ENCODE data around the gene SPRTN. TPM values are rescaled to one million over a fixed set of nuclear protein-coding genes. Genes with fewer than 3 reads are reported as not detected.

Gene SPRTN
- total RNA-seq, 1 donor from 2014 or later: 52.6 TPM

DNA sequence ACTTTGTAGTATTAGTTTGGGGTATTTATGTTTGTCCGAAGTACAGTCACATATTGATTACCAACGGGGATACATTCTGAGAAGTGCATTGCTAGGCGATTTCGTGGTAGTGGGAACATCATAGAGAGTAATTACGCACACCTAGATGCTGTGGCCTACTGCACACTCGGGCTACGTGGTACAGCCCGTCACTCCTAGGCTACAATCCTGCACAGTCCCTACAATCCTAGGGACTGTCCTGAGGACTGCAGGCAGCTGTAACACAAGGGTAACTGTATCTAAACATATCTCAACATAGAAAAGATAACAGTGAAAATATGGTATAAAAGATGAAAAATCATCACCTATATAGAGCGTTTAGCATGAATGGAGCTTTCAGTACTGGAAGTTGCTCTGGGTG is 19.0 kb upstream of the SPRTN start:
- H3K27ac ChIP-seq: no peak overlapping the region
- intact Hi-C loops (cut with DNase I): no loop called here
- H3K9me3 ChIP-seq: no peaks in the 10 kb centered on the region
- TF ChIP-seq, protein P1, sequence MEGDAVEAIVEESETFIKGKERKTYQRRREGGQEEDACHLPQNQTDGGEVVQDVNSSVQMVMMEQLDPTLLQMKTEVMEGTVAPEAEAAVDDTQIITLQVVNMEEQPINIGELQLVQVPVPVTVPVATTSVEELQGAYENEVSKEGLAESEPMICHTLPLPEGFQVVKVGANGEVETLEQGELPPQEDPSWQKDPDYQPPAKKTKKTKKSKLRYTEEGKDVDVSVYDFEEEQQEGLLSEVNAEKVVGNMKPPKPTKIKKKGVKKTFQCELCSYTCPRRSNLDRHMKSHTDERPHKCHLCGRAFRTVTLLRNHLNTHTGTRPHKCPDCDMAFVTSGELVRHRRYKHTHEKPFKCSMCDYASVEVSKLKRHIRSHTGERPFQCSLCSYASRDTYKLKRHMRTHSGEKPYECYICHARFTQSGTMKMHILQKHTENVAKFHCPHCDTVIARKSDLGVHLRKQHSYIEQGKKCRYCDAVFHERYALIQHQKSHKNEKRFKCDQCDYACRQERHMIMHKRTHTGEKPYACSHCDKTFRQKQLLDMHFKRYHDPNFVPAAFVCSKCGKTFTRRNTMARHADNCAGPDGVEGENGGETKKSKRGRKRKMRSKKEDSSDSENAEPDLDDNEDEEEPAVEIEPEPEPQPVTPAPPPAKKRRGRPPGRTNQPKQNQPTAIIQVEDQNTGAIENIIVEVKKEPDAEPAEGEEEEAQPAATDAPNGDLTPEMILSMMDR (IDR thresholded peaks at IDR 0.05): no peak
- DNase-seq (ENCODE audit: low spot score in 2 of 2): no peak
- no peaks in the 10 kb centered on the region for H3K36me3 ChIP-seq
- no peak overlapping the region for H3K4me3 ChIP-seq
- H3K27me3 ChIP-seq: no peaks in the 10 kb centered on the region
- H3K4me1 ChIP-seq: no peaks in the 10 kb centered on the region

DNA sequence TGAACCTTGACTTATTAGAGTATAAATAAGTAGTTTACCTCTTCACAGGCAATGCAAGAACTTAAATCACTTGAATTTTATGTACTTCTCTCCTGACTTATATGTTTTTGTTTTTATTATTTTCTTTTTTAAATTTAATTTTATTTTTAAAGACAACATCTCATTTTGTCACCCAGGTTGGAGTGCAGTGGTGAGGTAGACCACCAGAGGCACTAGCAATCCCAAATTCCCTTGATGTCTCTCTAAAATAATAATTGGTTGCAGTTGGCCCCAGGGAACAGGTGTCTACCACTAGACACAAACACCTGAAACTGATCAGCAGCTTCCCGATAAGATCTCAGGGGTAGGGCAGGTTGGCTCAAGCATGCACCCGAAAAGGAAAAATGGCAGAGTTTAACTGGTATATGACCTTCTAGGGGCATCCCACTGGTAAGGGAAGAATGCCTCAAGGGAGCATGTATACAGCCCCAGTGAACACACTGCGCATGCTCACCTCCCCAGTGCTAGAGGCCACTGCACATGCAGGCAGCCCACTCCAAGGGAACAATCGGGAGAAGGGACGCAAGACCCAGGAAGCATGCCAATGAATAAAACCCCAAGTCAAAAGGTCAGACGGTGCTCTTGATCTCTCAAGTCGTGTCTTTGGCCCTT is 15.1 kb upstream of the SPRTN start:
- Histone ChIP-seq H3K9me3 (no peaks in the 10 kb centered on the region), H3K36me3 (no peaks in the 10 kb centered on the region), H3K4me1 (no peaks in the 10 kb centered on the region), H3K4me3 (no peak overlapping the region), H3K27me3 (no peaks in the 10 kb centered on the region), H3K27ac (no peak overlapping the region)
- intact Hi-C loops (cut with DNase I): no loop called here
- no peak for DNase-seq (ENCODE audit: low spot score in 2 of 2)
- TF ChIP-seq, protein P1 (IDR thresholded peaks at IDR 0.05): no peak

DNA sequence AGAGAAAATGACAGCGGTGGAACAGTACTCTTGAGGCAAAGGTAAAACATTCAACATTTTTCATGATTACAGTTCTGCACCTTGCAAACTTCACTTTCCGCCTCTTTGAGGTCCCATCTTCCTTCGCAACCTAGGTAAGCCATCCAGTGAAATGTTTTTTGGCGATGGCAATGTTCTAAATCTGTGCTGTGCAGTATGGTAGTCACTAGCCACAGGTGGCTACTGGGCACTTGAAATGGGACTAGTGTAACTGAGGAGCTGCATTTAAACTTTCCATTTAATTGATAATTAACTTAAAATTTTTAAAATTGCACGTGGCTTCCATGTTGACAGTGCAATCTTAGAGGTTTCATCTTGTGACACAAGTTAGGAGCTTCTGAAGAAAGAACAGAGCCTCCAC is 13.4 kb upstream of the SPRTN start:
- H3K9me3 ChIP-seq: no peaks in the 10 kb centered on the region
- TF ChIP-seq, protein P1 (IDR thresholded peaks at IDR 0.05): no peak
- no peak for DNase-seq (ENCODE audit: low spot score in 2 of 2)
- H3K4me1 ChIP-seq: no peaks in the 10 kb centered on the region
- no peak overlapping the region for H3K27ac ChIP-seq
- intact Hi-C loops (cut with DNase I): no loop called here
- no peaks in the 10 kb centered on the region for H3K27me3 ChIP-seq
- no peak overlapping the region for H3K4me3 ChIP-seq
- H3K36me3 ChIP-seq: no peaks in the 10 kb centered on the region

- Histone ChIP-seq H3K4me1 (no peaks in the 10 kb centered on the region), H3K27me3 (no peaks in the 10 kb centered on the region), H3K4me3 (no peak overlapping the region), H3K9me3 (no peaks in the 10 kb centered on the region), H3K36me3 (no peaks in the 10 kb centered on the region), H3K27ac (no peak overlapping the region)
- TF ChIP-seq, protein P1 (IDR thresholded peaks at IDR 0.05): no peak
- intact Hi-C loops (cut with DNase I): no loop called here
- no peak for DNase-seq (ENCODE audit: low spot score in 2 of 2)
Measured at GRCh38 chr1:231326248-231326647, 11.8 kb upstream of the SPRTN start.

- intact Hi-C loops (cut with DNase I): no loop called here
- DNase-seq (ENCODE audit: low spot score in 2 of 2): no peak
- Histone ChIP-seq H3K4me3 (no peak overlapping the region), H3K36me3 (peaks cover 0 to 2% of the 10 kb centered on the region in 2 donors), H3K27me3 (no peaks in the 10 kb centered on the region), H3K4me1 (no peaks in the 10 kb centered on the region), H3K9me3 (no peaks in the 10 kb centered on the region), H3K27ac (no peak overlapping the region)
- TF ChIP-seq, protein P1 (IDR thresholded peaks at IDR 0.05): no peak
Measured at GRCh38 chr1:231327617-231328016, 10.5 kb upstream of the SPRTN start.

- intact Hi-C loops (cut with DNase I): no loop called here
- Histone ChIP-seq H3K36me3 (peaks cover 0 to 6% of the 10 kb centered on the region in 2 donors), H3K4me1 (peaks cover 0 to 14% of the 10 kb centered on the region in 2 donors), H3K27me3 (no peaks in the 10 kb centered on the region), H3K9me3 (no peaks in the 10 kb centered on the region), H3K4me3 (no peak overlapping the region), H3K27ac (no peak overlapping the region)
- no peak for DNase-seq (ENCODE audit: low spot score in 2 of 2)
- TF ChIP-seq, protein P1 (IDR thresholded peaks at IDR 0.05): no peak
Measured at GRCh38 chr1:231329483-231329882, 8.6 kb upstream of the SPRTN start.

All from ascending aorta (tissue), 2 donors.